ENCODE data around the gene LYRM7.

LYRM7 gene

GRCh38 chr5:131151216-131151615 is 19.5 kb upstream of the LYRM7 start:
- Histone ChIP-seq H3K27ac (ENCODE audit: insufficient read depth, low read length, poor library complexity, severe bottlenecking) (no peak overlapping the region), H3K4me1 (ENCODE audit: control insufficient read depth, insufficient read depth, low read length, poor library complexity, severe bottlenecking) (no peaks in the 10 kb centered on the region), H3K4me3 (ENCODE audit: insufficient read depth, low read depth, low read length, poor library complexity, severe bottlenecking) (no peak overlapping the region), H3K9me3 (ENCODE audit: control insufficient read depth, low read length) (no peaks in the 10 kb centered on the region), H3K36me3 (ENCODE audit: control insufficient read depth, insufficient read depth, low read length) (no peaks in the 10 kb centered on the region), H3K27me3 (replicated peaks; ENCODE audit: control insufficient read depth, insufficient read depth, low read length, poor library complexity, severe bottlenecking) (no peaks in the 10 kb centered on the region)
- no peak for DNase-seq

DNA sequence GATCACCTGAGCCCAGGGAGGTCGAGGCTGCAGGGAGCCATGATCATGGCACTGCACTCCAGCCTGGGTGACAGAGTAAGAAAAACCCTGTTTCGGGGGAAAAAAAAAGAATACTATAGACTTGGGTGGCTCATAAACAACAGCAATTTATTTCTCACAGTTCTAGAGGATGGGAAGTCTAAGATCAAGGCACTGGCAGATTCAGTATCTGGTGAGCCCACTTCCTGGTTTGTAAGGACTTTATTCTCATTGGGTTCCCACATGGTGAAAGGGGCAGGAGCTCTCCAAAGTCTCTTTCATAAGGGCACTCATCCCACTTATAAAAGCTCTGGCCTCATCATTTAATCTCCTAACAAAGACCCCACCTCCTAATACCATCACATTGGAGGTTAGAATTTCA is 14.4 kb upstream of the LYRM7 start:
- H3K36me3 ChIP-seq (ENCODE audit: control insufficient read depth, insufficient read depth, low read length) = peaks cover 27% of the 10 kb centered on the region
- no peak for DNase-seq
- H3K4me1 ChIP-seq (ENCODE audit: control insufficient read depth, insufficient read depth, low read length, poor library complexity, severe bottlenecking) = no peaks in the 10 kb centered on the region
- no peak overlapping the region for H3K4me3 ChIP-seq (ENCODE audit: insufficient read depth, low read depth, low read length, poor library complexity, severe bottlenecking)
- H3K27ac ChIP-seq (ENCODE audit: insufficient read depth, low read length, poor library complexity, severe bottlenecking) = no peak overlapping the region
- H3K9me3 ChIP-seq (ENCODE audit: control insufficient read depth, low read length) = no peaks in the 10 kb centered on the region
- H3K27me3 ChIP-seq (replicated peaks; ENCODE audit: control insufficient read depth, insufficient read depth, low read length, poor library complexity, severe bottlenecking) = no peaks in the 10 kb centered on the region

- Histone ChIP-seq H3K27ac (ENCODE audit: insufficient read depth, low read length, poor library complexity, severe bottlenecking) (no peak overlapping the region), H3K9me3 (ENCODE audit: control insufficient read depth, low read length) (no peaks in the 10 kb centered on the region), H3K4me3 (ENCODE audit: insufficient read depth, low read depth, low read length, poor library complexity, severe bottlenecking) (no peak overlapping the region), H3K4me1 (ENCODE audit: control insufficient read depth, insufficient read depth, low read length, poor library complexity, severe bottlenecking) (no peaks in the 10 kb centered on the region), H3K27me3 (replicated peaks; ENCODE audit: control insufficient read depth, insufficient read depth, low read length, poor library complexity, severe bottlenecking) (no peaks in the 10 kb centered on the region), H3K36me3 (ENCODE audit: control insufficient read depth, insufficient read depth, low read length) (peaks cover 32% of the 10 kb centered on the region)
- no peak for DNase-seq
Observed at GRCh38 chr5:131156957-131157356, 13.8 kb upstream of the LYRM7 start.

- Histone ChIP-seq H3K9me3 (ENCODE audit: control insufficient read depth, low read length) (no peaks in the 10 kb centered on the region), H3K27ac (ENCODE audit: insufficient read depth, low read length, poor library complexity, severe bottlenecking) (no peak overlapping the region), H3K4me3 (ENCODE audit: insufficient read depth, low read depth, low read length, poor library complexity, severe bottlenecking) (no peak overlapping the region), H3K4me1 (ENCODE audit: control insufficient read depth, insufficient read depth, low read length, poor library complexity, severe bottlenecking) (peaks cover 5% of the 10 kb centered on the region), H3K36me3 (ENCODE audit: control insufficient read depth, insufficient read depth, low read length) (peaks cover 38% of the 10 kb centered on the region), H3K27me3 (replicated peaks; ENCODE audit: control insufficient read depth, insufficient read depth, low read length, poor library complexity, severe bottlenecking) (no peaks in the 10 kb centered on the region)
- no peak for DNase-seq
Observed at GRCh38 chr5:131160134-131160533, 10.6 kb upstream of the LYRM7 start.

DNA sequence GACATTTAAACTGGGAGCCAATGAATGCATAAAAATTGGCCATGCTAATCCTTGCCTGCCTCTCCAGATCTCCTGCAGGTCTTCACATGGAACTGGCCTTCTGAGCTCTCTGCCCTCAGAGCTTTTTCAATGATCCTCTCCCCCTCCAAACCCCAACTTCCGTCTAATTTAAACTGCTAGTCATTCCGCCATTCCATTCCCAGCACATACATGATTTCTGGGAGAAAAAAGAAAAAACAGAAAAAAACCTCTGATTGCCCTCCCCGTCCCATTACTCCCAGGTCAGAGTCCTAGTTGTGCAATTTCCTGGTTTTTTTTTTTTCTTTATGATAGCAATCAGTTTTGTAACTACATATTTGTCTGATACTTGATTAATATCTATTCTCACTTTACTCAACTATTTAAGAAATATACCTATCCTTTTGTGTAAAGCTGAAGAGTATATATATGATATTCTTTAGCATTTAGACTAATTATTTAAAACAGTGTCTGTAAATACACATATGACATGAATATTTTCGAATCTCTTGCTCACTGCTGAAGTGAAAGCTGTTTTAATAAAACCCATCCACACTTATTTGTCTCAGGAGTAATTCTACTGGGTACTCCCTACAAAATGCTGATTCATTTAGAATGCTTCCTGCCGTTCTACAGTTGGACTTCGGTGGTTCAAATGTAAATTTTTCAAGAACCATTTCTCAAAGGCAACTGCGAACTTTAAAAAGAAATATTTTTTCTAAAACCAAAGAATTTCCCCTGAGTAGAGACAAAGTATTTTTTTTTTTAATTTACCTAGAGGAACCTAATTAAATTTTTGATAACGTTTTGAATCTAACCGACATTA is 7.2 kb upstream of the LYRM7 start:
- peaks cover 31% of the 10 kb centered on the region for H3K36me3 ChIP-seq (ENCODE audit: control insufficient read depth, insufficient read depth, low read length)
- H3K27me3 ChIP-seq (replicated peaks; ENCODE audit: control insufficient read depth, insufficient read depth, low read length, poor library complexity, severe bottlenecking) = no peaks in the 10 kb centered on the region
- no peaks in the 10 kb centered on the region for H3K9me3 ChIP-seq (ENCODE audit: control insufficient read depth, low read length)
- H3K27ac ChIP-seq (ENCODE audit: insufficient read depth, low read length, poor library complexity, severe bottlenecking) = peak overlapping the region; percentile 97
- DNase-seq = no peak
- peak overlapping the region; percentile 92 for H3K4me3 ChIP-seq (ENCODE audit: insufficient read depth, low read depth, low read length, poor library complexity, severe bottlenecking)
- peaks cover 5% of the 10 kb centered on the region for H3K4me1 ChIP-seq (ENCODE audit: control insufficient read depth, insufficient read depth, low read length, poor library complexity, severe bottlenecking)

- DNase-seq = peak; percentile 48 to 51 (median 48)
- H3K9me3 ChIP-seq (ENCODE audit: control insufficient read depth, low read length) = no peaks in the 10 kb centered on the region
- peak overlapping the region; percentile 97 for H3K27ac ChIP-seq (ENCODE audit: insufficient read depth, low read length, poor library complexity, severe bottlenecking)
- peaks cover 5% of the 10 kb centered on the region for H3K4me1 ChIP-seq (ENCODE audit: control insufficient read depth, insufficient read depth, low read length, poor library complexity, severe bottlenecking)
- peak overlapping the region; percentile 92 for H3K4me3 ChIP-seq (ENCODE audit: insufficient read depth, low read depth, low read length, poor library complexity, severe bottlenecking)
- H3K27me3 ChIP-seq (replicated peaks; ENCODE audit: control insufficient read depth, insufficient read depth, low read length, poor library complexity, severe bottlenecking) = no peaks in the 10 kb centered on the region
- H3K36me3 ChIP-seq (ENCODE audit: control insufficient read depth, insufficient read depth, low read length) = peaks cover 28% of the 10 kb centered on the region
Observed at GRCh38 chr5:131164191-131165118, 6.3 kb upstream of the LYRM7 start.

- Histone ChIP-seq H3K4me3 (ENCODE audit: insufficient read depth, low read depth, low read length, poor library complexity, severe bottlenecking) (peak within 1 kb of the TSS; percentile 92), H3K27ac (ENCODE audit: insufficient read depth, low read length, poor library complexity, severe bottlenecking) (peak within 1 kb of the TSS; percentile 97), H3K9me3 (ENCODE audit: control insufficient read depth, low read length) (no peaks in the 10 kb centered on the region), H3K27me3 (replicated peaks; ENCODE audit: control insufficient read depth, insufficient read depth, low read length, poor library complexity, severe bottlenecking) (no peaks in the 10 kb centered on the region), H3K4me1 (ENCODE audit: control insufficient read depth, insufficient read depth, low read length, poor library complexity, severe bottlenecking) (peaks cover 5% of the 10 kb centered on the region), H3K36me3 (ENCODE audit: control insufficient read depth, insufficient read depth, low read length) (peaks cover 22% of the 10 kb centered on the region)
- DNase-seq = peak; percentile 83 to 89 (median 86)
Observed at GRCh38 chr5:131165119-131165727, 5.5 kb upstream of the LYRM7 start, which contains the start of gene HINT1. HINT1 (minus strand) TSS chr5:131165256; CDS start chr5:131165205, 51 bp downstream.

GRCh38 chr5:131167615-131168014 is 3.1 kb upstream of the LYRM7 start:
- no peaks in the 10 kb centered on the region for H3K9me3 ChIP-seq (ENCODE audit: control insufficient read depth, low read length)
- no peak overlapping the region for H3K4me3 ChIP-seq (ENCODE audit: insufficient read depth, low read depth, low read length, poor library complexity, severe bottlenecking)
- no peaks in the 10 kb centered on the region for H3K36me3 ChIP-seq (ENCODE audit: control insufficient read depth, insufficient read depth, low read length)
- no peak overlapping the region for H3K27ac ChIP-seq (ENCODE audit: insufficient read depth, low read length, poor library complexity, severe bottlenecking)
- no peak for DNase-seq
- no peaks in the 10 kb centered on the region for H3K27me3 ChIP-seq (replicated peaks; ENCODE audit: control insufficient read depth, insufficient read depth, low read length, poor library complexity, severe bottlenecking)
- H3K4me1 ChIP-seq (ENCODE audit: control insufficient read depth, insufficient read depth, low read length, poor library complexity, severe bottlenecking) = peaks cover 5% of the 10 kb centered on the region

DNA sequence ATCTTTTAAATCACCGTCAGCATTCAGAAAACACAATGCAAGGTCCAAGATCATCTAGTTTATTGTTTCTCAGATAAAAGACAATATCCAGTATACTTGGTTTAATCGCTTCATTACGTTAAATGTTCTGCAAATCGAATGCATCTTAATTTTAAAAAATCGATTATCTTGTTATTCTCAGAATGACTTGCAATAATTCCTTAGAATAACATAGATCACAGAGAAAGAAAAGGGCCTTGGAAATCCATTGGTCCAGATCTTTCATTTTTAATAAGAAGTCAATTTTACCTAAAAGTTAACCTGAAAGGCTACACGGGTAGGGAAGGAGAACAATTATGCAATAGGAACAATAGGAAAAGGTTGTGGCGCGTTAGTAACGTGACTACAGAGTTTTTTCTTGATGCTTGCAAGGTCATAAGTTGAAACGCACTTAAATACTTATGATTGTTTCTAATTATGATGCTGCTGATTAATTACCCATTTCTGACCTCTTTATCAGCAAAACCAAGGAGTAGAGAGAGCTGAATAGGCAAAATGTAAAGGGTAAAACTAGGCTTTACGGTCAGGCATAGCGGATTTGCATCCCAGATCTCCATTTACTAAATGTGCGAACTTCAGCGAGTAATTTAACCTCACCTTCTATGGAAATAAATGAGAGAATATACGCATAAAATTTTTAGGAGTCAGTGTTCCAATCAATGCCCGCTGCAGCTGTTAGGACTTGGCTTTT is 769 bp upstream of the LYRM7 start:
- Histone ChIP-seq H3K36me3 (ENCODE audit: control insufficient read depth, insufficient read depth, low read length) (no peaks in the 10 kb centered on the region), H3K9me3 (ENCODE audit: control insufficient read depth, low read length) (no peaks in the 10 kb centered on the region), H3K27me3 (replicated peaks; ENCODE audit: control insufficient read depth, insufficient read depth, low read length, poor library complexity, severe bottlenecking) (no peaks in the 10 kb centered on the region), H3K4me3 (ENCODE audit: insufficient read depth, low read depth, low read length, poor library complexity, severe bottlenecking) (peak overlapping the region; percentile 39), H3K27ac (ENCODE audit: insufficient read depth, low read length, poor library complexity, severe bottlenecking) (peak overlapping the region; percentile 60), H3K4me1 (ENCODE audit: control insufficient read depth, insufficient read depth, low read length, poor library complexity, severe bottlenecking) (no peaks in the 10 kb centered on the region)
- no peak for DNase-seq

All from effector memory CD4-positive, alpha-beta T cell (primary cell).